A549 (cell line): ENCODE results near the gene SPINK14. TPM values are rescaled to one million over a fixed set of nuclear protein-coding genes. Genes with fewer than 3 reads are reported as not detected.

Experiments used
- ATAC-seq, 2 experiments: fragments of 200-7000 bp in 1 of 2; fragments of >200 bp in 1 of 2; cut with Nextera tagmentation in 1 of 2; cut with Tn5 transposase in 1 of 2; 3 replicates each; pipeline versions ENCODE4 v1.8.0 to v1.9.1; 2018 to 2020; ENCODE audit warnings: mild to moderate bottlenecking in 1 of 2, moderate library complexity in 1 of 2
- CTCF ChIA-PET: fragments of 300-600 bp; sonication (Branson Sonifier 250); formaldehyde crosslinking; extraction: SDS; loops from one replicate; lab custom pipeline; 2021; ENCODE audit warnings: antibody characterized with exemption, inconsistent platforms; lab: Yijun Ruan, JAX
- POLR2A ChIA-PET: fragments of 350-600 bp; formaldehyde crosslinking; extraction: SDS; loops from one replicate; lab custom pipeline; 2021; ENCODE audit warnings: antibody characterized with exemption, inconsistent platforms; lab: Yijun Ruan, JAX
- DNase-seq, 2 experiments: peaks; one replicate each; pipeline versions ENCODE4 v3.0.0 to v3.0.0-alpha.2; 2011 to 2016; ENCODE audit warnings: low read depth in 1 of 2, low spot score in 1 of 2
- FAIRE-seq: peaks from 2 replicates; lab custom pipeline; 2011; peaks lifted over from hg19 to GRCh38; lab: Jason Lieb, UNC
- H3K27ac ChIP-seq, 2 experiments: fragments of >200 bp; sonication (Bioruptor Twin); formaldehyde crosslinking; 3 replicates each; pipeline ENCODE4 v1.5.1; 2016 to 2017
- H3K4me1 ChIP-seq: fragments of >200 bp; sonication (Bioruptor Twin); formaldehyde crosslinking; 3 replicates; pipeline ENCODE4 v1.6.1; 2016
- H3K4me2 ChIP-seq: fragments of >200 bp; sonication (Bioruptor Twin); formaldehyde crosslinking; 3 replicates; pipeline ENCODE4 v1.6.1; 2016
- H3K4me3 ChIP-seq: fragments of >200 bp; sonication (Bioruptor Twin); formaldehyde crosslinking; 3 replicates; pipeline ENCODE4 v1.5.1; 2016
- H3K9me3 ChIP-seq: fragments of >200 bp; sonication (Bioruptor Twin); formaldehyde crosslinking; 3 replicates; pipeline ENCODE4 v1.6.1; 2016
- CBX8 ChIP-seq: fragments of 200-600 bp; sonication (generic); IDR thresholded peaks from 2 replicates; pipeline ENCODE4 v1.6.1; 2016
- CHD2 ChIP-seq: fragments of 150-350 bp; IDR thresholded peaks from 2 replicates; pipeline ENCODE4 v1.6.1; 2014; ENCODE audit warnings: low read length; ENCODE audit not compliant: partially characterized antibody
- CHD4 ChIP-seq: fragments of 200-600 bp; sonication (generic); IDR thresholded peaks from 2 replicates; pipeline ENCODE4 v1.6.1; 2016; ENCODE audit warnings: antibody characterized with exemption, mild to moderate bottlenecking, borderline replicate concordance
- EHMT2 ChIP-seq: fragments of 200-600 bp; sonication (generic); IDR thresholded peaks from 2 replicates; pipeline ENCODE4 v1.6.1; 2016; ENCODE audit warnings: antibody characterized with exemption, low read depth, mild to moderate bottlenecking, moderate library complexity
- EP300 ChIP-seq, 2 experiments: fragments of >200 bp; sonication (Bioruptor Twin); formaldehyde crosslinking; IDR thresholded peaks; 2 replicates in 1 of 2; 3 replicates in 1 of 2; pipeline ENCODE4 v1.6.1; 2016 to 2017
- FOSL2 ChIP-seq, 2 experiments: fragments of 450-650 bp in 1 of 2; fragments of >200 bp in 1 of 2; sonication (Bioruptor Twin) in 1 of 2; formaldehyde crosslinking; IDR thresholded peaks; 2 replicates each; pipeline versions ENCODE4 v1.5.0 to v1.6.1; 2016 to 2020; ENCODE audit warnings: mild to moderate bottlenecking in 1 of 2, moderate library complexity in 1 of 2
- GATA3 ChIP-seq: IDR thresholded peaks from 2 replicates; pipeline ENCODE4 v1.6.1; 2012; ENCODE audit warnings: borderline replicate concordance
- HOXB5 ChIP-seq: fragments of 250-450 bp; sonication (Bioruptor Pico); IDR thresholded peaks from 2 replicates; pipeline ENCODE4 v1.5.0; 2020; ENCODE audit warnings: mild to moderate bottlenecking, moderate library complexity
- KDM1A ChIP-seq: fragments of 200-600 bp; sonication (generic); IDR thresholded peaks from 2 replicates; pipeline ENCODE4 v1.6.1; 2016; ENCODE audit warnings: low read depth, mild to moderate bottlenecking
- MAFK ChIP-seq: fragments of 450-650 bp; IDR thresholded peaks from 2 replicates; pipeline ENCODE4 v1.6.1; 2014; ENCODE audit not compliant: partially characterized antibody
- MAZ ChIP-seq: fragments of 150-350 bp; IDR thresholded peaks from 2 replicates; pipeline ENCODE4 v1.6.1; 2014; ENCODE audit warnings: antibody characterized with exemption, low read depth, low read length, borderline replicate concordance
- MYC ChIP-seq: IDR thresholded peaks from 2 replicates; pipeline ENCODE4 v1.6.1; 2012; ENCODE audit warnings: mild to moderate bottlenecking, inconsistent platforms, low read length, improper control_type of control experiment, borderline replicate concordance
- NFE2L2 ChIP-seq: fragments of 150-350 bp; conservative IDR thresholded peaks from 2 replicates; pipeline ENCODE4 v1.6.1; 2014; ENCODE audit warnings: low read length
- PHF8 ChIP-seq: fragments of 200-600 bp; sonication (generic); IDR thresholded peaks from 2 replicates; pipeline ENCODE4 v1.6.1; 2016; ENCODE audit warnings: low read depth, mild to moderate bottlenecking, antibody characterized with exemption, moderate library complexity, borderline replicate concordance
- POLR2A ChIP-seq: IDR thresholded peaks from 2 replicates; pipeline ENCODE4 v1.6.1; 2012; ENCODE audit warnings: mild to moderate bottlenecking, low read length
- POLR2AphosphoS2 ChIP-seq: conservative IDR thresholded peaks from 2 replicates; pipeline ENCODE4 v1.6.1; 2012; ENCODE audit warnings: low read length, improper control_type of control experiment, inconsistent platforms
- RCOR1 ChIP-seq: fragments of 150-350 bp; IDR thresholded peaks from 2 replicates; pipeline ENCODE4 v1.6.1; 2014; ENCODE audit warnings: antibody characterized with exemption, low read length, low read depth
- RNF2 ChIP-seq: fragments of 200-600 bp; sonication (generic); IDR thresholded peaks from 2 replicates; pipeline ENCODE4 v1.6.1; 2016; ENCODE audit warnings: low read depth, mild to moderate bottlenecking, antibody characterized with exemption, moderate library complexity, borderline replicate concordance
- SREBF2 ChIP-seq: fragments of 450-650 bp; IDR thresholded peaks from 2 replicates; pipeline ENCODE4 v1.6.1; 2014; ENCODE audit warnings: mild to moderate bottlenecking, moderate library complexity
- WGBS: methylation state at CpG from one replicate; pipeline ENCODE4 v1.1.6; 2017; ENCODE audit errors: missing lambda C conversion rate; 5-methylcytosine and 5-hydroxymethylcytosine counted together
- polyA plus RNA-seq, 4 experiments: library from polyadenylated mRNA; depleted of rRNA in 3 of 4; stranded (reverse); fragments of >200 nt; fragmentation: RNase III in 1 of 4; extraction: RNeasy Plus Mini Kit Qiagen cat#74134 plus additional on column Dnase treatment in 1 of 4; gene quantifications; 2 replicates in 3 of 4; 3 replicates in 1 of 4; pipeline ENCODE4 v1.2.3, GENCODE V29; 2011 to 2017
- TF ChIP-seq, protein P1 (sequence below): fragments of 250-450 bp; sonication (Bioruptor Pico); IDR thresholded peaks from 2 replicates; pipeline ENCODE4 v1.5.0; 2021; ENCODE audit warnings: mild to moderate bottlenecking, moderate library complexity, borderline replicate concordance
- TF ChIP-seq, protein P2 (sequence below): fragments of >200 bp; sonication (Bioruptor Twin); formaldehyde crosslinking; IDR thresholded peaks from 3 replicates; pipeline ENCODE4 v1.5.1; 2016
- TF ChIP-seq, protein P3 (sequence below): IDR thresholded peaks from 2 replicates; pipeline ENCODE4 v1.6.1; 2012
- TF ChIP-seq, protein P4 (sequence below): IDR thresholded peaks from 2 replicates; pipeline ENCODE4 v1.6.1; 2012
- TF ChIP-seq, protein P5 (sequence below): fragments of 250-450 bp; sonication (Bioruptor Pico); IDR thresholded peaks from 2 replicates; pipeline ENCODE4 v1.5.0; 2020; ENCODE audit warnings: low read depth, mild to moderate bottlenecking, moderate library complexity
- TF ChIP-seq, protein P6 (sequence below): fragments of 450-650 bp; IDR thresholded peaks from 2 replicates; pipeline ENCODE4 v1.6.1; 2014; ENCODE audit warnings: antibody characterized with exemption

Gene SPINK14
- polyA plus RNA-seq, 2 of the 4 experiments (the other 2 are of a cell fraction): not detected

DNA sequence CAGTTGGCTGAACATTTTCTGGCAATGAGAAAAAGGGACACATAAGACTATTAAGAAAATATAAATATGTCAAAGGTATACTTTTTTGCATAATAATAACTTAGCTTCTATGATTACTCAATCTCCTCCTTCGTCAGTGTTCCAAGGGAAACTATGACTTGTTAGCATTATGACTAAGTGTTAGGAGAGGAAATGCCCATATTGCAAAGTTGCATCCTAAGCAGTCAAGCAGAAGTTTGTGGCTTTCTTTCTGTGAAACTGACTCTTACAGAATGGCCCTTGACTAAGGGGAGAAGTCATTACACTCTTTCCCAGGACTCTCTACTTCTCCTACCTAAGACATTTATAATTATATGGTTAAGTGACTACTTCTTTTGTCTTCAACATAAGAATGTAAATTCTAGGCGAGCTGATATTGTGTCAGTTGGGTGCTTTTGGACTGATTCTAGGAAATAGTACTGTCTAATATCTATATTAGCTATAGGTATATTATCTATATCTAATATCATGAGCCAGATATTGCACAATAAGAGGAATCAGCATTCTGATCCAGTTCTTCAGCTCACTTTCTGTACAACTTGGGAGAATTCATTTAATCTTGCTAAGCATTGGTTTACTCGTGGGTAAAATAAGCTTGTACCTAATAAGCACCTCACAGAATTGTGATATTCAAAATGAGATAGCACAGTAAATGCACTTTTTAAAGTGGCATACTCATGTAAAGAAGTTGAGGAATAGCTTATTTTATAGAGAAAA lies 18.1 kb downstream of the SPINK14 start (continued):
- TF ChIP-seq, protein P1, sequence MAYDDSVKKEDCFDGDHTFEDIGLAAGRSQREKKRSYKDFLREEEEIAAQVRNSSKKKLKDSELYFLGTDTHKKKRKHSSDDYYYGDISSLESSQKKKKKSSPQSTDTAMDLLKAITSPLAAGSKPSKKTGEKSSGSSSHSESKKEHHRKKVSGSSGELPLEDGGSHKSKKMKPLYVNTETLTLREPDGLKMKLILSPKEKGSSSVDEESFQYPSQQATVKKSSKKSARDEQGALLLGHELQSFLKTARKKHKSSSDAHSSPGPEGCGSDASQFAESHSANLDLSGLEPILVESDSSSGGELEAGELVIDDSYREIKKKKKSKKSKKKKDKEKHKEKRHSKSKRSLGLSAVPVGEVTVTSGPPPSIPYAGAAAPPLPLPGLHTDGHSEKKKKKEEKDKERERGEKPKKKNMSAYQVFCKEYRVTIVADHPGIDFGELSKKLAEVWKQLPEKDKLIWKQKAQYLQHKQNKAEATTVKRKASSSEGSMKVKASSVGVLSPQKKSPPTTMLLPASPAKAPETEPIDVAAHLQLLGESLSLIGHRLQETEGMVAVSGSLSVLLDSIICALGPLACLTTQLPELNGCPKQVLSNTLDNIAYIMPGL (CRISPR knock-in tag): no peak
- TF ChIP-seq POLR2A (no peak), EP300 (IDR thresholded peaks at IDR 0.05) (no peak), NFE2L2 (no peak), FOSL2 (IDR thresholded peaks at IDR 0.05) (no peak), FOSL2 (CRISPR knock-in tag; IDR thresholded peaks at IDR 0.05) (no peak), HOXB5 (no peak), MYC (no peak)

DNA sequence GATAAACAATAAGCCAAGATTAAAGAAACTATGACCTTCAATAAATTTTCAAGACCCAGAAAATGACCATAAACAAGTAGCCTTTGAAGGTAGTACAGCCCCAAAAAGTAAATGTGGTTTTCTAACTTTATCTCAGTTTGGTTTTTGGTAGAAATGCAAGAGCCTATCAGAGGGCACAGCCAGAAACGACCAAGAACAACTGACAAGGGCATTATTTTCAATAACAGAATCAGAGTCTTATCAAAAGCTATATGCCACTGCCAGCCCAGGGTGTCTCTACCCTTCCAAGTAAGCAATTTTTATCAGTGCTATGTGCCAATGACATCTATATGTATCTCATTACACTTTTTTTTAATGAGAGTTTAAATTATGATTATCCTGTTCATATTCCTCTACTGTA lies 22.7 kb downstream of the SPINK14 start:
- ATAC-seq: no peak
- Histone ChIP-seq H3K4me3 (no peak overlapping the region), H3K4me1 (no peaks in the 10 kb centered on the region), H3K9me3 (no peaks in the 10 kb centered on the region), H3K27ac (no peak overlapping the region), H3K4me2 (no peak overlapping the region)
- TF ChIP-seq POLR2A: no peak
- TF ChIP-seq, protein P2, sequence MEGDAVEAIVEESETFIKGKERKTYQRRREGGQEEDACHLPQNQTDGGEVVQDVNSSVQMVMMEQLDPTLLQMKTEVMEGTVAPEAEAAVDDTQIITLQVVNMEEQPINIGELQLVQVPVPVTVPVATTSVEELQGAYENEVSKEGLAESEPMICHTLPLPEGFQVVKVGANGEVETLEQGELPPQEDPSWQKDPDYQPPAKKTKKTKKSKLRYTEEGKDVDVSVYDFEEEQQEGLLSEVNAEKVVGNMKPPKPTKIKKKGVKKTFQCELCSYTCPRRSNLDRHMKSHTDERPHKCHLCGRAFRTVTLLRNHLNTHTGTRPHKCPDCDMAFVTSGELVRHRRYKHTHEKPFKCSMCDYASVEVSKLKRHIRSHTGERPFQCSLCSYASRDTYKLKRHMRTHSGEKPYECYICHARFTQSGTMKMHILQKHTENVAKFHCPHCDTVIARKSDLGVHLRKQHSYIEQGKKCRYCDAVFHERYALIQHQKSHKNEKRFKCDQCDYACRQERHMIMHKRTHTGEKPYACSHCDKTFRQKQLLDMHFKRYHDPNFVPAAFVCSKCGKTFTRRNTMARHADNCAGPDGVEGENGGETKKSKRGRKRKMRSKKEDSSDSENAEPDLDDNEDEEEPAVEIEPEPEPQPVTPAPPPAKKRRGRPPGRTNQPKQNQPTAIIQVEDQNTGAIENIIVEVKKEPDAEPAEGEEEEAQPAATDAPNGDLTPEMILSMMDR: no peak
- TF ChIP-seq, protein P3, sequence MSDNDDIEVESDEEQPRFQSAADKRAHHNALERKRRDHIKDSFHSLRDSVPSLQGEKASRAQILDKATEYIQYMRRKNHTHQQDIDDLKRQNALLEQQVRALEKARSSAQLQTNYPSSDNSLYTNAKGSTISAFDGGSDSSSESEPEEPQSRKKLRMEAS: no peak
- no peak for TF ChIP-seq SREBF2
- TF ChIP-seq MAFK: no peak
- TF ChIP-seq GATA3: no peak
- no peak for TF ChIP-seq PHF8
- FAIRE-seq: no peak
- ChIA-PET POLR2A (no interaction called here), CTCF (no interaction called here)
- DNase-seq: no peak
- 0% methylated on average over 1 of the region's 1 CpG for WGBS

DNA sequence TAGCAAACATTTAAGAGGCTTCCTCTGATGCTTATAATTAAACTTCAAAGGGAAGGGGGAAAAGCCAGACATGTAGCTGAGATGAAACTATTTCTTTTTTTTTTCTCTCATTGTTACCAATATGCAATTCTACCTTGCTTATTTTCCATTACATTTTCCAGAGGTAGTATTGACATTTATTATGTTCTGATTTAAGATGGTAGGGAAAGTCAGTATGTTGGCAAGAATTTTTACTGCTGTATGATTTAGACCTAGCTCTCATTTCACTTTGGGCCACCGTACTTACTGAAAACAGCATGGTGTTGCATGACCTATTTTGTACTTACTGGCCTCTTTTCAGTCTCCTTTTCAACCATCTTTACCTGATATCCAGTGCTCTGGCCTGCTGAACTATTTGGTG lies 24.9 kb downstream of the SPINK14 start:
- Histone ChIP-seq H3K27ac (no peak overlapping the region), H3K4me2 (no peak overlapping the region), H3K4me3 (no peak overlapping the region), H3K4me1 (no peaks in the 10 kb centered on the region), H3K9me3 (no peaks in the 10 kb centered on the region)
- WGBS: 61% methylated on average over 1 of the region's 1 CpG
- ChIA-PET POLR2A (no interaction called here), CTCF (interaction anchor here (0.8 to 2.3 kb wide), 3 partner anchors 14 to 23 kb away, joined by 3 to 6 read pairs (median 3); no protein-coding TSS in a partner anchor)
- TF ChIP-seq FOSL2 (IDR thresholded peaks at IDR 0.05) (no peak), FOSL2 (CRISPR knock-in tag; IDR thresholded peaks at IDR 0.05) (no peak), MAZ (no peak), KDM1A (no peak)
- DNase-seq (no peak), ATAC-seq (no peak), FAIRE-seq (no peak)

DNA sequence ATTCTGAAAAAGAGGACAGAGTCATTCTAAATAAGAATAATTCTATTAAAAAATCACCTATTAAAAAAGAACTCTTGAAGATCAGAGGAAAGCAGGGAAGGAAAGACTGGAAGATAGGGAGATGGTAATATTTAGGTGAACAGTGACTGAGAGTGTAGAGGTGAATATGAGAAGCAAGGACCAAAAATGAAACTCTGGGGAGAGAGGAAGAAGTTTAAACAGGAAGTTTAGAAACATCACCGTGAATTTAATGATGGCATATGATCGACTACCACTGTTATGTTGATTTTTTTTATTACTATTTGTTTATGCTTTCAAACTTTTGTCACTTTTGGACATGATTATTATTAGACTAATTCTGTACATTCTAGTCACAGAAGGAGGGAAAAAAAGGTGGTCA lies 32.8 kb downstream of the SPINK14 start:
- 20% methylated on average over 2 of the region's 2 CpGs for WGBS
- CTCF ChIA-PET: no interaction called here
- H3K27ac ChIP-seq: no peak overlapping the region

More for the DNA sequence above, 32.8 kb downstream of the SPINK14 start:
- Histone ChIP-seq H3K4me1 (no peaks in the 10 kb centered on the region), H3K9me3 (no peaks in the 10 kb centered on the region), H3K4me3 (no peak overlapping the region), H3K4me2 (no peak overlapping the region)
- no peak for FAIRE-seq
- TF ChIP-seq, protein P4, sequence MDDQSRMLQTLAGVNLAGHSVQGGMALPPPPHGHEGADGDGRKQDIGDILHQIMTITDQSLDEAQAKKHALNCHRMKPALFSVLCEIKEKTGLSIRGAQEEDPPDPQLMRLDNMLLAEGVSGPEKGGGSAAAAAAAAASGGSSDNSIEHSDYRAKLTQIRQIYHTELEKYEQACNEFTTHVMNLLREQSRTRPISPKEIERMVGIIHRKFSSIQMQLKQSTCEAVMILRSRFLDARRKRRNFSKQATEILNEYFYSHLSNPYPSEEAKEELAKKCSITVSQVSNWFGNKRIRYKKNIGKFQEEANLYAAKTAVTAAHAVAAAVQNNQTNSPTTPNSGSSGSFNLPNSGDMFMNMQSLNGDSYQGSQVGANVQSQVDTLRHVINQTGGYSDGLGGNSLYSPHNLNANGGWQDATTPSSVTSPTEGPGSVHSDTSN: no peak
- TF ChIP-seq KDM1A: no peak
- no peak for TF ChIP-seq RCOR1
- no peak for TF ChIP-seq EHMT2
- TF ChIP-seq SREBF2: no peak
- TF ChIP-seq, protein P5, sequence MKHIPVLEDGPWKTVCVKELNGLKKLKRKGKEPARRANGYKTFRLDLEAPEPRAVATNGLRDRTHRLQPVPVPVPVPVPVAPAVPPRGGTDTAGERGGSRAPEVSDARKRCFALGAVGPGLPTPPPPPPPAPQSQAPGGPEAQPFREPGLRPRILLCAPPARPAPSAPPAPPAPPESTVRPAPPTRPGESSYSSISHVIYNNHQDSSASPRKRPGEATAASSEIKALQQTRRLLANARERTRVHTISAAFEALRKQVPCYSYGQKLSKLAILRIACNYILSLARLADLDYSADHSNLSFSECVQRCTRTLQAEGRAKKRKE (CRISPR knock-in tag): no peak
- TF ChIP-seq POLR2AphosphoS2: no peak
- TF ChIP-seq, protein P6, sequence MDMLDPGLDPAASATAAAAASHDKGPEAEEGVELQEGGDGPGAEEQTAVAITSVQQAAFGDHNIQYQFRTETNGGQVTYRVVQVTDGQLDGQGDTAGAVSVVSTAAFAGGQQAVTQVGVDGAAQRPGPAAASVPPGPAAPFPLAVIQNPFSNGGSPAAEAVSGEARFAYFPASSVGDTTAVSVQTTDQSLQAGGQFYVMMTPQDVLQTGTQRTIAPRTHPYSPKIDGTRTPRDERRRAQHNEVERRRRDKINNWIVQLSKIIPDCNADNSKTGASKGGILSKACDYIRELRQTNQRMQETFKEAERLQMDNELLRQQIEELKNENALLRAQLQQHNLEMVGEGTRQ: no peak
- TF ChIP-seq RNF2: no peak
- TF ChIP-seq CBX8: no peak
- TF ChIP-seq CHD4: no peak
- TF ChIP-seq CHD2: no peak
- DNase-seq: no peak
- ATAC-seq: no peak
- POLR2A ChIA-PET: no interaction called here
